A549 (cell line): Measurements from ENCODE around the gene TNP2. TPM values are rescaled to one million over a fixed set of nuclear protein-coding genes. Genes with fewer than 3 reads are reported as not detected.

Experiments
- ATAC-seq, 2 experiments: fragments of 200-7000 bp in 1 of 2; fragments of >200 bp in 1 of 2; cut with Nextera tagmentation in 1 of 2; cut with Tn5 transposase in 1 of 2; 3 replicates each; pipeline versions ENCODE4 v1.8.0 to v1.9.1; 2018 to 2020; ENCODE audit warnings: mild to moderate bottlenecking in 1 of 2, moderate library complexity in 1 of 2
- CTCF ChIA-PET: fragments of 300-600 bp; sonication (Branson Sonifier 250); formaldehyde crosslinking; extraction: SDS; loops from one replicate; lab custom pipeline; 2021; ENCODE audit warnings: antibody characterized with exemption, inconsistent platforms; lab: Yijun Ruan, JAX
- POLR2A ChIA-PET: fragments of 350-600 bp; formaldehyde crosslinking; extraction: SDS; loops from one replicate; lab custom pipeline; 2021; ENCODE audit warnings: antibody characterized with exemption, inconsistent platforms; lab: Yijun Ruan, JAX
- DNase-seq, 2 experiments: peaks; one replicate each; pipeline versions ENCODE4 v3.0.0 to v3.0.0-alpha.2; 2011 to 2016; ENCODE audit warnings: low read depth in 1 of 2, low spot score in 1 of 2
- FAIRE-seq: peaks from 2 replicates; lab custom pipeline; 2011; peaks lifted over from hg19 to GRCh38; lab: Jason Lieb, UNC
- H3K27ac ChIP-seq, 2 experiments: fragments of >200 bp; sonication (Bioruptor Twin); formaldehyde crosslinking; 3 replicates each; pipeline ENCODE4 v1.5.1; 2016 to 2017
- H3K4me1 ChIP-seq: fragments of >200 bp; sonication (Bioruptor Twin); formaldehyde crosslinking; 3 replicates; pipeline ENCODE4 v1.6.1; 2016
- H3K4me2 ChIP-seq: fragments of >200 bp; sonication (Bioruptor Twin); formaldehyde crosslinking; 3 replicates; pipeline ENCODE4 v1.6.1; 2016
- H3K4me3 ChIP-seq: fragments of >200 bp; sonication (Bioruptor Twin); formaldehyde crosslinking; 3 replicates; pipeline ENCODE4 v1.5.1; 2016
- H3K9me3 ChIP-seq: fragments of >200 bp; sonication (Bioruptor Twin); formaldehyde crosslinking; 3 replicates; pipeline ENCODE4 v1.6.1; 2016
- CBX2 ChIP-seq: fragments of 200-600 bp; sonication (generic); IDR thresholded peaks from 2 replicates; pipeline ENCODE4 v1.6.1; 2016; ENCODE audit warnings: low read depth, mild to moderate bottlenecking, borderline replicate concordance
- CEBPB ChIP-seq, 2 experiments: fragments of >200 bp in 1 of 2; sonication (Bioruptor Twin) in 1 of 2; formaldehyde crosslinking in 1 of 2; IDR thresholded peaks; 2 replicates each; pipeline ENCODE4 v1.6.1; 2012 to 2016
- CHD4 ChIP-seq: fragments of 200-600 bp; sonication (generic); IDR thresholded peaks from 2 replicates; pipeline ENCODE4 v1.6.1; 2016; ENCODE audit warnings: antibody characterized with exemption, mild to moderate bottlenecking, borderline replicate concordance
- EP300 ChIP-seq, 2 experiments: fragments of >200 bp; sonication (Bioruptor Twin); formaldehyde crosslinking; IDR thresholded peaks; 2 replicates in 1 of 2; 3 replicates in 1 of 2; pipeline ENCODE4 v1.6.1; 2016 to 2017
- FOSB ChIP-seq: fragments of 250-450 bp; sonication (Bioruptor Pico); IDR thresholded peaks from 2 replicates; pipeline ENCODE4 v1.5.0; 2020; ENCODE audit warnings: mild to moderate bottlenecking, moderate library complexity
- HDAC2 ChIP-seq: fragments of 200-600 bp; sonication (generic); IDR thresholded peaks from 2 replicates; pipeline ENCODE4 v1.6.1; 2016
- HOXB13 ChIP-seq: fragments of 250-450 bp; sonication (Bioruptor Pico); IDR thresholded peaks from 2 replicates; pipeline ENCODE4 v1.5.0; 2020; ENCODE audit warnings: low read depth, mild to moderate bottlenecking, moderate library complexity
- JUN ChIP-seq, 2 experiments: fragments of >200 bp; sonication (Bioruptor Twin); formaldehyde crosslinking; IDR thresholded peaks; 2 replicates in 1 of 2; 3 replicates in 1 of 2; pipeline ENCODE4 v1.6.1; 2016 to 2017
- NFE2L2 ChIP-seq: fragments of 150-350 bp; conservative IDR thresholded peaks from 2 replicates; pipeline ENCODE4 v1.6.1; 2014; ENCODE audit warnings: low read length
- NPAS2 ChIP-seq: fragments of 250-450 bp; sonication (Bioruptor Pico); IDR thresholded peaks from 2 replicates; pipeline ENCODE4 v1.8.0; 2022; ENCODE audit warnings: mild to moderate bottlenecking, moderate library complexity, borderline replicate concordance
- NR3C1 ChIP-seq: fragments of >200 bp; sonication (Bioruptor Twin); formaldehyde crosslinking; IDR thresholded peaks from 3 replicates; pipeline ENCODE4 v1.6.1; 2017
- RAD21 ChIP-seq, 2 experiments: fragments of >200 bp in 1 of 2; sonication (Bioruptor Twin) in 1 of 2; formaldehyde crosslinking in 1 of 2; IDR thresholded peaks in 1 of 2; conservative IDR thresholded peaks in 1 of 2; 2 replicates in 1 of 2; 3 replicates in 1 of 2; pipeline ENCODE4 v1.6.1; 2012 to 2018; ENCODE audit warnings: inconsistent platforms in 1 of 2
- RARB ChIP-seq: fragments of 250-450 bp; sonication (Bioruptor Pico); IDR thresholded peaks from 2 replicates; pipeline ENCODE4 v1.8.0; 2021; ENCODE audit warnings: mild to moderate bottlenecking, moderate library complexity
- RCOR1 ChIP-seq: fragments of 150-350 bp; IDR thresholded peaks from 2 replicates; pipeline ENCODE4 v1.6.1; 2014; ENCODE audit warnings: antibody characterized with exemption, low read length, low read depth
- RFX5 ChIP-seq: fragments of 450-650 bp; IDR thresholded peaks from 2 replicates; pipeline ENCODE4 v1.7.1; 2014; ENCODE audit warnings: antibody characterized with exemption, mild to moderate bottlenecking, moderate library complexity
- RNF2 ChIP-seq: fragments of 200-600 bp; sonication (generic); IDR thresholded peaks from 2 replicates; pipeline ENCODE4 v1.6.1; 2016; ENCODE audit warnings: low read depth, mild to moderate bottlenecking, antibody characterized with exemption, moderate library complexity, borderline replicate concordance
- SMC3 ChIP-seq: fragments of >200 bp; sonication (Bioruptor Twin); formaldehyde crosslinking; IDR thresholded peaks from 3 replicates; pipeline ENCODE4 v1.6.1; 2018; ENCODE audit warnings: inconsistent platforms
- TP53 ChIP-seq: fragments of 250-450 bp; sonication (Bioruptor Pico); IDR thresholded peaks from 2 replicates; pipeline ENCODE4 v1.5.0; 2021; ENCODE audit warnings: mild to moderate bottlenecking, moderate library complexity
- ZFP36 ChIP-seq: fragments of 450-650 bp; IDR thresholded peaks from 2 replicates; pipeline ENCODE4 v1.6.1; 2014; ENCODE audit warnings: borderline replicate concordance; ENCODE audit not compliant: partially characterized antibody
- ZNF302 ChIP-seq: fragments of 250-450 bp; sonication (Bioruptor Pico); IDR thresholded peaks from 2 replicates; pipeline ENCODE4 v1.9.0; 2021; ENCODE audit warnings: inconsistent platforms, mild to moderate bottlenecking, moderate library complexity
- WGBS: methylation state at CpG from one replicate; pipeline ENCODE4 v1.1.6; 2017; ENCODE audit errors: missing lambda C conversion rate; 5-methylcytosine and 5-hydroxymethylcytosine counted together
- polyA plus RNA-seq, 4 experiments: library from polyadenylated mRNA; depleted of rRNA in 3 of 4; stranded (reverse); fragments of >200 nt; fragmentation: RNase III in 1 of 4; extraction: RNeasy Plus Mini Kit Qiagen cat#74134 plus additional on column Dnase treatment in 1 of 4; gene quantifications; 2 replicates in 3 of 4; 3 replicates in 1 of 4; pipeline ENCODE4 v1.2.3, GENCODE V29; 2011 to 2017
- TF ChIP-seq, protein P1 (sequence below): fragments of 250-450 bp; sonication (Bioruptor Pico); IDR thresholded peaks from 2 replicates; pipeline ENCODE4 v1.5.0; 2021; ENCODE audit warnings: mild to moderate bottlenecking, moderate library complexity, borderline replicate concordance
- TF ChIP-seq, protein P2 (sequence below): fragments of 150-350 bp; IDR thresholded peaks from 2 replicates; pipeline ENCODE4 v1.6.1; 2014; ENCODE audit warnings: low read depth, mild to moderate bottlenecking, low read length
- TF ChIP-seq, protein P3 (sequence below): fragments of >200 bp; sonication (Bioruptor Twin); formaldehyde crosslinking; IDR thresholded peaks from 3 replicates; pipeline ENCODE4 v1.5.1; 2016
- TF ChIP-seq, protein P4 (sequence below): fragments of 450-650 bp; IDR thresholded peaks from 2 replicates; pipeline ENCODE4 v1.6.1; 2014; ENCODE audit warnings: antibody characterized with exemption

Gene TNP2
- polyA plus RNA-seq, 2 of the 4 experiments (the other 2 are of a cell fraction) = not detected

DNA sequence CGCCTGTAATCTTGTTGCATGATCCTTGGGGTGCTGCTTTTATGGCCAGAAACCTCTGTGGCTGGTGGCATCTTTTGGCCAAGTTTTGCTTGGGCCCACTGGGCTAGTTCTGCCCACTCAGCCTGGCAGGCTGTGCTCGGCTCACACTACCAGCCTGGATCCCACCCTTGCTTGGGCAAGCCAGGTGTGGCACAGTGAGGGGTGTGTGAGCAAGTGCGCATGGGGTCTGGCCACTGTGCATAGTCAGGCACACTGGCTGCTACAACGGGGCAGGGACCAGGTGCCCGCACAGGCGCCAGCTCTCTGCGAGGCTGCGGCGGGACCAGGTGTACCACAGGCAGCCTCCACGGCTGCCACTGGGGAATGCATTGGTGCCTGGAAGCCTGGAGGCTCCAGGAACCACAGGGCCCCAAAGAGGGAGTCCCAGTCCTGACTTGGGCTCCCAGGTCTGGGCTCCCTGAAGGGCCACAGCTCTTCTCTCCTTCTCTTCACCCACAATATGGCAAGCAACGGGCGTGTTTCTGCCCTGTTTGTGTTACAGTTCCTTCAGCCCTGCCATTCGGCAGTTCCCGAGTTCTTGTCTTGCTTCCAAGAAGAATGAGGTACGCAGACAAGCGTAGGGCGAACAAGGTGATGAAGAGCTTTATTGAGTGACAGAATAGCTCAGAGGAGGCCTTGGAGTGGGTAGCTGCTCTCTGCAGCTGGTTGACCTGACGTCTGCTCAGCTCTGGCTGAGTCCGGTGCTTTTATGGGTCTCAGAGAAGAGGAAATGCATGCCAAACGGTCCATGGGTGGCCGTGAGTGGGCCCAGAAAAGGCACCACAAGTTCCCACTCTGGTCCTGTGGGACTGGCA, 38.7 kb upstream of the TNP2 start:
- no peak for DNase-seq
- H3K4me3 ChIP-seq = no peak overlapping the region
- ChIA-PET POLR2A (no interaction called here), CTCF (interaction anchor here (0.9 to 1.1 kb wide), 2 partner anchors 51 to 344 kb away, joined by 3 to 4 read pairs; partner anchors contain the start of gene SOCS1)
- H3K4me2 ChIP-seq = no peak overlapping the region
- ATAC-seq = peak in 1 of 2 experiments; percentile 25; a peak in 3 of 6 replicates
- no peak for FAIRE-seq
- TF ChIP-seq RAD21 (conservative IDR thresholded peaks at IDR 0.05 in 1 of 2, IDR thresholded peaks at IDR 0.05 in 1 of 2) (no peak), TP53 (CRISPR knock-in tag) (no peak), ZNF302 (CRISPR knock-in tag) (no peak), CEBPB (IDR thresholded peaks at IDR 0.05) (no peak), HDAC2 (no peak), RFX5 (no peak), NR3C1 (no peak), CHD4 (no peak), CBX2 (no peak), FOSB (CRISPR knock-in tag) (no peak)
- TF ChIP-seq, protein P1, sequence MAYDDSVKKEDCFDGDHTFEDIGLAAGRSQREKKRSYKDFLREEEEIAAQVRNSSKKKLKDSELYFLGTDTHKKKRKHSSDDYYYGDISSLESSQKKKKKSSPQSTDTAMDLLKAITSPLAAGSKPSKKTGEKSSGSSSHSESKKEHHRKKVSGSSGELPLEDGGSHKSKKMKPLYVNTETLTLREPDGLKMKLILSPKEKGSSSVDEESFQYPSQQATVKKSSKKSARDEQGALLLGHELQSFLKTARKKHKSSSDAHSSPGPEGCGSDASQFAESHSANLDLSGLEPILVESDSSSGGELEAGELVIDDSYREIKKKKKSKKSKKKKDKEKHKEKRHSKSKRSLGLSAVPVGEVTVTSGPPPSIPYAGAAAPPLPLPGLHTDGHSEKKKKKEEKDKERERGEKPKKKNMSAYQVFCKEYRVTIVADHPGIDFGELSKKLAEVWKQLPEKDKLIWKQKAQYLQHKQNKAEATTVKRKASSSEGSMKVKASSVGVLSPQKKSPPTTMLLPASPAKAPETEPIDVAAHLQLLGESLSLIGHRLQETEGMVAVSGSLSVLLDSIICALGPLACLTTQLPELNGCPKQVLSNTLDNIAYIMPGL (CRISPR knock-in tag) = no peak
- TF ChIP-seq, protein P2, sequence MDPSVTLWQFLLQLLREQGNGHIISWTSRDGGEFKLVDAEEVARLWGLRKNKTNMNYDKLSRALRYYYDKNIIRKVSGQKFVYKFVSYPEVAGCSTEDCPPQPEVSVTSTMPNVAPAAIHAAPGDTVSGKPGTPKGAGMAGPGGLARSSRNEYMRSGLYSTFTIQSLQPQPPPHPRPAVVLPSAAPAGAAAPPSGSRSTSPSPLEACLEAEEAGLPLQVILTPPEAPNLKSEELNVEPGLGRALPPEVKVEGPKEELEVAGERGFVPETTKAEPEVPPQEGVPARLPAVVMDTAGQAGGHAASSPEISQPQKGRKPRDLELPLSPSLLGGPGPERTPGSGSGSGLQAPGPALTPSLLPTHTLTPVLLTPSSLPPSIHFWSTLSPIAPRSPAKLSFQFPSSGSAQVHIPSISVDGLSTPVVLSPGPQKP = no peak
- peaks cover 8% of the 10 kb centered on the region for H3K4me1 ChIP-seq
- H3K27ac ChIP-seq = no peak overlapping the region
- no peaks in the 10 kb centered on the region for H3K9me3 ChIP-seq
- 86% methylated on average over 19 of the region's 21 CpGs for WGBS

DNA sequence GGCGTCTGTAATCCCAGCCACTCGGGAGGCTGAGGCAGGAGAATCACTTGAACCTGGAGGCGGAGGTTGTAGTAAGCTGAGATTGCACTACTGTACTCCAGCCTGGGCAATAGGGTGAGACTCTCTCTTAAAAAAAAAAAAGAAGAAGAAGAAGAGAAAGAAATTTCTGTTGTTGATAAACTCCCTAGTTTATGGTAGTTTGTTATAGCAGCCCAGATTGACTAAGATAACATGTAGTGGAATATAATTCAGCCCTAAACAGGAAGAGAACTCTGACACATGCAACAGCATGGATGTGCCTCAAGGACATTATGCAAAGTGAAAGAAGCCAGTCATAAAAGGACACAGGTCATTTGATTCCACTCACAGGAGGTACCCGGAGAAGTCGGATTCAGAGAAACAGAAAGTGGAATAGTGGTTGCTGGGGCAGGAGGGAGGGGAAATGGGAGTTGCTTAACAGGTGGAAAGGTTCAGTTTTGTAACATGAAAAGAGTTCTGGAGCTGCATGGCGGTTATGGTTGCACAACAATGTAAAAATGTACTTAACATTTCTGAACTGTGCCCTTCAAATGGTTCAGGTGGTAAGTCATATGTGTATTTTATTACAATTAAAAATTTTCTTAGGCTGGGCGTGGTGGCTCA, 38.0 kb upstream of the TNP2 start:
- ATAC-seq (no peak), FAIRE-seq (no peak), DNase-seq (no peak)
- 57% methylated on average over 7 of the region's 7 CpGs for WGBS
- TF ChIP-seq EP300 (IDR thresholded peaks at IDR 0.05) (no peak), RNF2 (no peak), NPAS2 (CRISPR knock-in tag) (no peak), RAD21 (conservative IDR thresholded peaks at IDR 0.05 in 1 of 2, IDR thresholded peaks at IDR 0.05 in 1 of 2) (no peak), HOXB13 (CRISPR knock-in tag) (no peak), RARB (CRISPR knock-in tag) (no peak), SMC3 (no peak), RCOR1 (no peak), NFE2L2 (no peak), ZFP36 (no peak), JUN (IDR thresholded peaks at IDR 0.05) (no peak)
- TF ChIP-seq, protein P3, sequence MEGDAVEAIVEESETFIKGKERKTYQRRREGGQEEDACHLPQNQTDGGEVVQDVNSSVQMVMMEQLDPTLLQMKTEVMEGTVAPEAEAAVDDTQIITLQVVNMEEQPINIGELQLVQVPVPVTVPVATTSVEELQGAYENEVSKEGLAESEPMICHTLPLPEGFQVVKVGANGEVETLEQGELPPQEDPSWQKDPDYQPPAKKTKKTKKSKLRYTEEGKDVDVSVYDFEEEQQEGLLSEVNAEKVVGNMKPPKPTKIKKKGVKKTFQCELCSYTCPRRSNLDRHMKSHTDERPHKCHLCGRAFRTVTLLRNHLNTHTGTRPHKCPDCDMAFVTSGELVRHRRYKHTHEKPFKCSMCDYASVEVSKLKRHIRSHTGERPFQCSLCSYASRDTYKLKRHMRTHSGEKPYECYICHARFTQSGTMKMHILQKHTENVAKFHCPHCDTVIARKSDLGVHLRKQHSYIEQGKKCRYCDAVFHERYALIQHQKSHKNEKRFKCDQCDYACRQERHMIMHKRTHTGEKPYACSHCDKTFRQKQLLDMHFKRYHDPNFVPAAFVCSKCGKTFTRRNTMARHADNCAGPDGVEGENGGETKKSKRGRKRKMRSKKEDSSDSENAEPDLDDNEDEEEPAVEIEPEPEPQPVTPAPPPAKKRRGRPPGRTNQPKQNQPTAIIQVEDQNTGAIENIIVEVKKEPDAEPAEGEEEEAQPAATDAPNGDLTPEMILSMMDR = no peak
- TF ChIP-seq, protein P4, sequence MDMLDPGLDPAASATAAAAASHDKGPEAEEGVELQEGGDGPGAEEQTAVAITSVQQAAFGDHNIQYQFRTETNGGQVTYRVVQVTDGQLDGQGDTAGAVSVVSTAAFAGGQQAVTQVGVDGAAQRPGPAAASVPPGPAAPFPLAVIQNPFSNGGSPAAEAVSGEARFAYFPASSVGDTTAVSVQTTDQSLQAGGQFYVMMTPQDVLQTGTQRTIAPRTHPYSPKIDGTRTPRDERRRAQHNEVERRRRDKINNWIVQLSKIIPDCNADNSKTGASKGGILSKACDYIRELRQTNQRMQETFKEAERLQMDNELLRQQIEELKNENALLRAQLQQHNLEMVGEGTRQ = no peak
- Histone ChIP-seq H3K4me2 (no peak overlapping the region), H3K4me1 (peaks cover 4% of the 10 kb centered on the region; the same call in 1 of the 3 replicates), H3K4me3 (no peak overlapping the region), H3K9me3 (no peaks in the 10 kb centered on the region), H3K27ac (no peak overlapping the region)
- CTCF ChIA-PET = interaction anchor here (1.1 kb wide), 1 partner anchor 51 kb away, joined by 3 read pairs; the partner anchor contains the start of gene SOCS1
- POLR2A ChIA-PET = no interaction called here
